Cardiac septum (tissue), 1 donor: ENCODE data around the gene LRRC23. TPM values are rescaled to one million over a fixed set of nuclear protein-coding genes. Genes with fewer than 3 reads are reported as not detected.
A peak's percentile ranks its signal among the peaks of the same experiment; 100 is the strongest.

Experiments
- DNase-seq: peaks from one replicate; pipeline ENCODE4 v3.0.0-alpha.2; 2020; ENCODE audit warnings: low spot score
- intact Hi-C: fragments of 100-400 bp; cut with DNase I; formaldehyde crosslinking; loops from one replicate; pipeline ENCODE4 v1.14.0; 2022
- total RNA-seq: library from RNA; stranded (reverse); fragmentation: NEBNext Ultra II Directional; extraction: Animal tissue kit (Norgen Biotek cat#: 25700); gene quantifications from one replicate; pipeline ENCODE4 v1.2.1, GENCODE V29; 2021
- donor health status: DM: no; HTN: no; CAD: no.

The LRRC23 gene
- total RNA-seq, 1 donor from 2014 or later = 13.3 TPM

- intact Hi-C loops = no loop called here
- no peak for DNase-seq
These were observed 17.6 kb downstream of the LRRC23 start for GRCh38 chr12:6921996-6922946.

DNA sequence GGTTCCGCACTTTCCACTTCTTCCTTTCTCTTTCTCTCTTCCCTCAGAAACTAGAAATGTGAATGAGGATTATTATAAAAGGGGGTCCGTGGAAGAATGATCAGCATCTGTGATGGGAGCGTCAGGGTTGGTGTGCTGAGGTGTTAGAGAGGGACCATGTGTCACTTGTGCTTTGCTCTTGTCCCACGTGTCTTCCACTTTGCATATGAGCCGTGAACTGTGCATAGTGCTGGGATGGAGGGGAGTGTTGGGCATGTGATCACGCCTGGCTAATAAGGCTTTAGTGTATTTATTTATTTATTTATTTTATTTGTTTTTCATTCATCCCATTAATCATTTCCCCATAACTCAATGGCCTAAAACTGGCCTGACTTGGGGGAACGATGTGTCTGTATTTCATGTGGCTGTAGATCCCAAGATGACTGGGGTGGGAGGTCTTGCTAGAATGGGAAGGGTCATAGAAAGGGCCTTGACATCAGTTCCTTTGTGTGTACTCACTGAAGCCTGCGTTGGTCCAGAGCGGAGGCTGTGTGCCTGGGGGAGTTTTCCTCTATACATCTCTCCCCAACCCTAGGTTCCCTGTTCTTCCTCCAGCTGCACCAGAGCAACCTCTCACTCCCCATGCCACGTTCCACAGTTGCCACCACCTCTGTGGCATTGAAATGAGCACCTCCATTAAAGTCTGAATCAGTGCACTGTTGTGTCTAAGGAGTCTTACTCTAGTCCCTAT, 18.5 kb downstream of the LRRC23 start:
- DNase-seq = no peak
- intact Hi-C loops = no loop called here

DNA sequence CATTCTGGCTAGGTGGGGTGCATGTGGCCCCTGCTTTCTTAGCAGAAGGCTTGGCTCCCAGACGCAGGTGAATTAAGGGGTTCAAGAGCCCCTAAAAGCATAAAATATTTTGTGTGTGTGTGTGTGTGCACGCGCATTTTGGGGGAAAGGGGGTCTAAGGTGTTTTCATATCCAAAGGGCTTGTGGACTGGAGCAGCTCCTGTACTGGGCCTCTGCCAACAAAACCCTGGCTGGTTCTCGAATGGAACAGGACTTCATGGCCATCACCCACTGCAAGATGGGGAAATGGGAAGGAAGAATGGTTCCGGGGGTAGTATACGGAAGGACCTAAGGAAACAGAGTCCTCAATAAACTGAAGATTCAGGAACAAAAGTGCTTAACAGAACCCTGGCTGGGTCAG, 19.2 kb downstream of the LRRC23 start:
- DNase-seq = no peak

GRCh38 chr12:6925239-6925539, 20.6 kb downstream of the LRRC23 start:
- intact Hi-C loops = loop anchor here (2.0 kb wide), 2 partner anchors 20 to 40 kb away; partner anchors contain the start of gene C12orf57
- DNase-seq = no peak

More for the DNA sequence above, 19.2 kb downstream of the LRRC23 start:
- intact Hi-C loops = loop anchor here (2.0 kb wide), 2 partner anchors 21 to 41 kb away; partner anchors contain the start of gene C12orf57

DNA sequence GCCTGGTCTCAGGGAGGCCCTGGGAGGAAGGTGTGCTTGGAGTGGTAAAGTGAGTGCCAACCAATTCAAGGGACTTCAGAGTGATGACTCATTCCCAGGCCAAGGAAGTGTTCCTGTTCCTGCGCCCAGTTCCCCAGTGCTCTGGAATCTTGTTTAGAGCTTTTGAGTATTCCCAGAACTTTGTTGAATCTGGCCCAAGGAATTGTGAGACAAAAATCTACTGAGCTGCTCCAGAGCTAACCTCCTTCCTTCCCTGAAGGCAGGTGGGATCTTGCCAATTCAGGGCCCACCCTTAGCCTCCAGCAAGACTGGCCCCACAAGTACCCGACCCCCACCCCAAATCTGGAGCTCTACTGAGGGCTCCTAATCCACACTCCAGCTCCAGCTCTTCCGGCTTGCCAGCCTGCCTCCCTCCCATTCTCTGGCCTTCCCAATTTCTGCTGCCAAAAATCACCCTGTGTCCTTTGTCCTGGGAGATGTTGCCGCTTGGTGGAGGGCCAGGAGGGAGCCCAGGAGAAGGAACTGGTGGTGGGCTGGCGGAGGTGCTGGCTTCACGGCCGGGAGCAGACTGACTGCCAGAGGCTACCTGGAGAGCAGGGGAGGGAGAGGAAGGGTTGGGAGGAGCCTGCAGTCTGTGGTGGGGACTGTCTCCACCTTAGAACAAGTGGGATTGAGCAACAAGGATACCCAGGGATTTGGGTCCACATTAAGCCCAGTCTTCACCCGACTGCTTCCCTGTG, 21.1 kb downstream of the LRRC23 start:
- DNase-seq = peak; percentile 81
- intact Hi-C loops = loop anchor here (2.0 kb wide), 2 partner anchors 19 to 39 kb away; partner anchors contain the start of gene C12orf57

GRCh38 chr12:6927379-6928021, 22.9 kb downstream of the LRRC23 start, which contains the start of gene ATN1:
ATN1 (plus strand) TSS chr12:6927959; CDS start chr12:6934002, 6,043 bp downstream.
- intact Hi-C loops = no loop called here
- peak; percentile 90 for DNase-seq

DNA sequence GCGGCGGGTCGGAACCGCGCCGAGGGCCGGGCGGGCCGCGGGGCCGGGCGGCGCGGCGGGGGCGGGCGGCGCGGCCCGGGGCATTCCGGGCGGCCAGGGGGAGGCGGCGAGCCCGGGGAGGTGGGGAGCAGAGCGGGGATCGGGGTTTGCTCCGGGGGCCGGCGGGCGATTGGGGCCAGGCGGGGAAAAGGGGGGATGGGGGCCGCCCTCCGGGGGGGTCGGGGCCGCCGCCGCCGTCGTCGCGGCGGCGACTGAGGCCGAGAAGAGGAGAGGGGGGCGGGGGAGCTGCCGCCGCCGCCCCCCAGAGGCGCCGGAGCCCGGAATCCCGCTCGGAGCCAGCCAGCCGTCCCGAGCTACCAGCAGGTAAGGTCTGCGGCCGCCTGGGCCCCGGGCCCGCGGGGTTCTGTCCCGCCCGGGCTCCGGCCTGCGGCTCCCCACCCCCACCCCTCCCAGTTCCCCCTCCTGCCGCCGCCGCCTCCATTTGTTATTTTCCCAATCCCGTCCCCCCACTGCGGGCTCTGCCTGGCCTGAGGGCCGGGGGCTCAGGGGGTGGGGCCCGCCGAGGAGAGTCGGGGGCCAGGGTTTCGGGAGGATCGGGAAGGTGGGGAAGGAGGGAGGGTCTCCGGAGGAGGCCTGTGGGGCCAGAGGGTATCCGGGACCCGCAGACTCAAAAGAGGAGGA, 23.5 kb downstream of the LRRC23 start:
- peak; percentile 61 for DNase-seq
- intact Hi-C loops = no loop called here

- intact Hi-C loops = no loop called here
- no peak for DNase-seq
These were observed 24.2 kb downstream of the LRRC23 start for GRCh38 chr12:6928703-6929407.

DNA sequence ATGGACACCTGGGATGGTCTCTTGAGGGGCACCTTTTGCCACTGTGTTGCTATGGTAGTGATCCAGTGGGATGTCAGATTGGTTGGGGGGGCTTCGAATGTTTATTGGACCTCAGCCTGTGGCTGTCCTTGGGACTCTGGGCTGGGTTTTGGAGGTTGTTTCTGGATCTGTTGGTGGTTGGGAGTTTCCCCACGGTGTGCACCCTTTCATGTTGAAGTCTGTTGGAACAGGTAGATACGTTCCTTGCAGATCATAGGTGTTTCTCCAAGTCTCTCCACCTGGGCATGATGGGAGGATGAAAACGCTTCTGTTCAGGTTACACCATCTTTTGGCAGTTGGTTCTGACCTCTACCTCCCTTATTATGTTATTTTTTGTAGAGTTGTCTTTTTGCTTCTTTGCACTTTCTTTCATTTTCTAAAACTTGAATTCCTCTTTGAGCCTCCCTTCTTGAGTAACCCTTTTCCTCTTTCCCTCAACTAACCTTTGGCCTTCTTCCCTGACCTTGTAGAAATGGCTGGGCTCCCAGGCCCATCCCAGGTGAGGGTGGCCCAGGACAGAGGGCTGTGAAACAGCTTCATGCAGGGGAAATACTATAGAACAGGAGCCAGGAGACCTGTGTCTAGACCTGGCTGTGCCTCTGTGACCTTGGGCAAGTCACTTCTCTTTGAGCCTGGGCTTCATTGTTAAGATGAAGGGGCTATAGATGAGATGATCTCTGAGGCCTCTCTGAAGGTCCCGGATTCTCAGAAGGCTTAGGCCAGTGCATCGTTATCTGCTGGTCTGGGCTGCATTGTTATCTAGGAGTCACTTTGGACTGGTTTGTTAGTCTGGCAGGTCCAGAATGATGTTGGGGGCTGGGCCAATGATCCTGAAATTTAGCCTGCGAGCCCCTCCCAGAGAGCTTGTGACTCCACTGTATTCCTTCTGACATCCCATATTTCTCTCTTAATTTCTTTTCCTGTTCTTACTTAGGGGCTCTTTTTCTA, 25.1 kb downstream of the LRRC23 start:
- peak; percentile 24 for DNase-seq
- intact Hi-C loops = no loop called here

- no peak for DNase-seq
- intact Hi-C loops = no loop called here
These were observed 28.1 kb downstream of the LRRC23 start for GRCh38 chr12:6932766-6933165.

GRCh38 chr12:6934110-6934509, 29.5 kb downstream of the LRRC23 start:
- DNase-seq = no peak
- intact Hi-C loops = no loop called here

DNA sequence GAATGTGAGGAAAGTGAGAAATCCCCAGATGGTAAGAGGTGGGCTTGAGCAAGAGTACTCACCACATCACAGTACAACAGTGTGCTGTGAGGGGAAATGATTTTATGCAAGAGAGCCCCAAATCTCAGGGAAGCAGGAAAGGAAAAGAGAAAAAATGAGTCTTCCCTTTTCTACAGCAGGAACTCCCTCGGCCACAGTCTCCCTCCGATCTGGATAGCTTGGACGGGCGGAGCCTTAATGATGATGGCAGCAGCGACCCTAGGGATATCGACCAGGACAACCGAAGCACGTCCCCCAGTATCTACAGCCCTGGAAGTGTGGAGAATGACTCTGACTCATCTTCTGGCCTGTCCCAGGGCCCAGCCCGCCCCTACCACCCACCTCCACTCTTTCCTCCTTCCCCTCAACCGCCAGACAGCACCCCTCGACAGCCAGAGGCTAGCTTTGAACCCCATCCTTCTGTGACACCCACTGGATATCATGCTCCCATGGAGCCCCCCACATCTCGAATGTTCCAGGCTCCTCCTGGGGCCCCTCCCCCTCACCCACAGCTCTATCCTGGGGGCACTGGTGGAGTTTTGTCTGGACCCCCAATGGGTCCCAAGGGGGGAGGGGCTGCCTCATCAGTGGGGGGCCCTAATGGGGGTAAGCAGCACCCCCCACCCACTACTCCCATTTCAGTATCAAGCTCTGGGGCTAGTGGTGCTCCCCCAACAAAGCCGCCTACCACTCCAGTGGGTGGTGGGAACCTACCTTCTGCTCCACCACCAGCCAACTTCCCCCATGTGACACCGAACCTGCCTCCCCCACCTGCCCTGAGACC, 31.0 kb downstream of the LRRC23 start:
- no peak for DNase-seq
- intact Hi-C loops = loop anchor here (5.0 kb wide), 1 partner anchor 37 kb away; the partner anchor contains the start of genes EMG1 and PHB2

GRCh38 chr12:6936194-6936635, 31.6 kb downstream of the LRRC23 start:
- no peak for DNase-seq
- intact Hi-C loops = loop anchor here (5.0 kb wide), 1 partner anchor 36 kb away; the partner anchor contains the start of genes EMG1 and PHB2

DNA sequence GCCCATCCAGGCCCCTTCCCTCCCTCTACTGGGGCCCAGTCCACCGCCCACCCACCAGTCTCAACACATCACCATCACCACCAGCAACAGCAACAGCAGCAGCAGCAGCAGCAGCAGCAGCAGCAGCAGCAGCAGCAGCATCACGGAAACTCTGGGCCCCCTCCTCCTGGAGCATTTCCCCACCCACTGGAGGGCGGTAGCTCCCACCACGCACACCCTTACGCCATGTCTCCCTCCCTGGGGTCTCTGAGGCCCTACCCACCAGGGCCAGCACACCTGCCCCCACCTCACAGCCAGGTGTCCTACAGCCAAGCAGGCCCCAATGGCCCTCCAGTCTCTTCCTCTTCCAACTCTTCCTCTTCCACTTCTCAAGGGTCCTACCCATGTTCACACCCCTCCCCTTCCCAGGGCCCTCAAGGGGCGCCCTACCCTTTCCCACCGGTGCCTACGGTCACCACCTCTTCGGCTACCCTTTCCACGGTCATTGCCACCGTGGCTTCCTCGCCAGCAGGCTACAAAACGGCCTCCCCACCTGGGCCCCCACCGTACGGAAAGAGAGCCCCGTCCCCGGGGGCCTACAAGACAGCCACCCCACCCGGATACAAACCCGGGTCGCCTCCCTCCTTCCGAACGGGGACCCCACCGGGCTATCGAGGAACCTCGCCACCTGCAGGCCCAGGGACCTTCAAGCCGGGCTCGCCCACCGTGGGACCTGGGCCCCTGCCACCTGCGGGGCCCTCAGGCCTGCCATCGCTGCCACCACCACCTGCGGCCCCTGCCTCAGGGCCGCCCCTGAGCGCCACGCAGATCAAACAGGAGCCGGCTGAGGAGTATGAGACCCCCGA, 32.2 kb downstream of the LRRC23 start:
- intact Hi-C loops = loop anchor here (5.0 kb wide), 1 partner anchor 35 kb away; the partner anchor contains the start of genes EMG1 and PHB2
- DNase-seq = no peak
